HepG2 (cell line): Measurements from ENCODE around the gene CCR9. TPM values are rescaled to one million over a fixed set of nuclear protein-coding genes. Genes with fewer than 3 reads are reported as not detected.

ENCODE experiments used
- ADNP ChIP-seq: sonication (generic); formaldehyde crosslinking; IDR thresholded peaks from 2 replicates; pipeline ENCODE4 v1.4.0; 2020; ENCODE audit warnings: missing genetic modification reagents
- AFF4 ChIP-seq: sonication (generic); formaldehyde crosslinking; IDR thresholded peaks from 2 replicates; pipeline ENCODE4 v1.4.0; 2020; ENCODE audit warnings: missing genetic modification reagents
- BRD4 ChIP-seq: sonication (generic); formaldehyde crosslinking; IDR thresholded peaks from 2 replicates; pipeline ENCODE4 v1.4.0; 2020; ENCODE audit warnings: missing genetic modification reagents
- CEBPZ ChIP-seq: IDR thresholded peaks from 2 replicates; pipeline ENCODE4 v1.6.1; 2012; ENCODE audit warnings: low read length, improper control_type of control experiment
- DMTF1 ChIP-seq: sonication (generic); formaldehyde crosslinking; IDR thresholded peaks from 2 replicates; pipeline ENCODE4 v1.4.0; 2020; ENCODE audit warnings: mild to moderate bottlenecking, missing genetic modification reagents
- EHMT2 ChIP-seq: fragments of 200-600 bp; sonication (generic); IDR thresholded peaks from 2 replicates; pipeline ENCODE4 v1.7.0; 2017; ENCODE audit warnings: antibody characterized with exemption, low read depth, low read length, borderline replicate concordance
- FOXA3 ChIP-seq: IDR thresholded peaks from 2 replicates; pipeline ENCODE4 v1.6.1; 2016; ENCODE audit warnings: missing genetic modification reagents, missing compliant biosample characterization
- HNF4A ChIP-seq: sonication (generic); formaldehyde crosslinking; IDR thresholded peaks from 2 replicates; pipeline ENCODE4 v1.4.0; 2020; ENCODE audit warnings: missing genetic modification reagents
- HNRNPLL ChIP-seq: fragments of 200-400 bp; formaldehyde crosslinking; IDR thresholded peaks from 2 replicates; pipeline ENCODE4 v1.6.1; 2017; ENCODE audit warnings: mild to moderate bottlenecking, low read depth, low read length; ENCODE audit not compliant: poor library complexity, severe bottlenecking
- SMAD9 ChIP-seq: sonication (generic); formaldehyde crosslinking; IDR thresholded peaks from 2 replicates; pipeline ENCODE4 v1.5.1; 2020; ENCODE audit warnings: mild to moderate bottlenecking, missing genetic modification reagents
- ZNF446 ChIP-seq: sonication (generic); formaldehyde crosslinking; IDR thresholded peaks from 2 replicates; pipeline ENCODE4 v1.5.0; 2020; ENCODE audit warnings: mild to moderate bottlenecking, missing genetic modification reagents
- ZNF451 ChIP-seq: sonication (generic); formaldehyde crosslinking; IDR thresholded peaks from 2 replicates; pipeline ENCODE4 v1.5.0; 2020; ENCODE audit warnings: mild to moderate bottlenecking, missing genetic modification reagents
- ZNF468 ChIP-seq: sonication (generic); formaldehyde crosslinking; IDR thresholded peaks from 2 replicates; pipeline ENCODE4 v1.8.0; 2022; ENCODE audit warnings: mild to moderate bottlenecking, moderate library complexity, missing genetic modification reagents
- ZNF576 ChIP-seq: sonication (generic); formaldehyde crosslinking; IDR thresholded peaks from 2 replicates; pipeline ENCODE4 v1.4.0; 2020; ENCODE audit warnings: mild to moderate bottlenecking, missing genetic modification reagents
- ZNF75D ChIP-seq: sonication (generic); formaldehyde crosslinking; IDR thresholded peaks from 2 replicates; pipeline ENCODE4 v1.8.1; 2023; ENCODE audit warnings: missing genetic modification reagents, mild to moderate bottlenecking, borderline replicate concordance
- ZXDC ChIP-seq: sonication (generic); formaldehyde crosslinking; IDR thresholded peaks from 2 replicates; pipeline ENCODE4 v1.5.0; 2020; ENCODE audit warnings: mild to moderate bottlenecking, missing genetic modification reagents
- polyA plus RNA-seq, 8 experiments: library from polyadenylated mRNA; depleted of rRNA in 3 of 8; stranded (reverse) in 7 of 8; unstranded in 1 of 8; fragments of >200 nt; fragmentation: Illumina TruSeq in 4 of 8; extraction: Trizol in 4 of 8; gene quantifications; 2 replicates each; pipeline versions ENCODE4 v1.2.1 to v1.2.3, GENCODE V29; 2011 to 2016; ENCODE audit warnings: low read depth in 4 of 8, missing spikeins in 1 of 8, mixed read lengths in 1 of 8; ENCODE audit not compliant: insufficient read depth in 1 of 8
- total RNA-seq, 5 experiments: library from RNA; depleted of rRNA; stranded (reverse); fragments of >200 nt; fragmentation: Illumina TruSeq; extraction: Trizol; gene quantifications; 2 replicates each; pipeline ENCODE4 v1.2.3, GENCODE V29; 2016; ENCODE audit warnings: low read depth in 1 of 5

The CCR9 gene
- total and polyA plus RNA-seq, 2 of the 13 experiments (the other 11 are each of a cell fraction or from before 2014, with no cell fraction given), result not detected

- TF ChIP-seq AFF4, result no peak
- no peak for TF ChIP-seq DMTF1
- peak; percentile 57 for TF ChIP-seq HNRNPLL
- no peak for TF ChIP-seq ZNF75D (CRISPR knock-in tag)
- TF ChIP-seq ADNP (CRISPR knock-in tag), result no peak
- TF ChIP-seq ZNF446 (CRISPR knock-in tag), result no peak
- peak; percentile 82; the same call in 1 of the 2 replicates for TF ChIP-seq ZNF468 (CRISPR knock-in tag)
- no peak for TF ChIP-seq ZNF451 (CRISPR knock-in tag)
- peak; percentile 96; the same call in 1 of the 2 replicates for TF ChIP-seq EHMT2
- peak; percentile 86; the same call in 1 of the 2 replicates for TF ChIP-seq BRD4 (CRISPR knock-in tag)
- TF ChIP-seq ZXDC (CRISPR knock-in tag), result no peak
- TF ChIP-seq CEBPZ, result no peak
- no peak for TF ChIP-seq ZNF576 (CRISPR knock-in tag)
- no peak for TF ChIP-seq HNF4A (CRISPR knock-in tag)
- no peak for TF ChIP-seq SMAD9
- TF ChIP-seq FOXA3, result peak; percentile 47; the same call in 1 of the 2 replicates
These were observed 44.4 kb upstream of the CCR9 start, which contains the start of gene LZTFL1 (continued) for GRCh38 chr3:45841757-45842491.
